Keratinocyte (primary cell): ENCODE data around the gene WDR7. TPM values are rescaled to one million over a fixed set of nuclear protein-coding genes. Genes with fewer than 3 reads are reported as not detected.

ENCODE experiments used
- DNase-seq: peaks from one replicate; pipeline ENCODE4 v3.0.0-alpha.2; 2011; ENCODE audit warnings: low read depth, missing footprints, low spot score
- FAIRE-seq: peaks from 2 replicates; lab custom pipeline; 2011; peaks lifted over from hg19 to GRCh38; lab: Jason Lieb, UNC
- H2AFZ ChIP-seq: 2 replicates; pipeline ENCODE4 v1.6.0; 2012; ENCODE audit warnings: low read length, control low read depth, inconsistent platforms; ENCODE audit not compliant: control insufficient read depth
- H3K27ac ChIP-seq: 2 replicates; pipeline ENCODE4 v1.5.1; 2011; ENCODE audit warnings: low read length; ENCODE audit not compliant: control insufficient read depth, insufficient read depth
- H3K27me3 ChIP-seq: 3 replicates; pipeline ENCODE4 v1.6.0; 2011; ENCODE audit warnings: low read length; ENCODE audit not compliant: control insufficient read depth, insufficient read depth; ENCODE audit errors: extremely low read depth
- H3K36me3 ChIP-seq, 2 experiments: 2 replicates in 1 of 2; 3 replicates in 1 of 2; pipeline ENCODE4 v1.5.1; 2011; ENCODE audit warnings: low read length in 2 of 2, mild to moderate bottlenecking in 1 of 2; ENCODE audit not compliant: control insufficient read depth in 2 of 2, insufficient read depth in 2 of 2; ENCODE audit errors: extremely low read depth in 1 of 2
- H3K4me1 ChIP-seq: 3 replicates; pipeline ENCODE4 v1.5.1; 2011; ENCODE audit warnings: low read length; ENCODE audit not compliant: control insufficient read depth, insufficient read depth; ENCODE audit errors: extremely low read depth
- H3K4me2 ChIP-seq: 3 replicates; pipeline ENCODE4 v1.6.0; 2011; ENCODE audit warnings: low read depth, low read length; ENCODE audit not compliant: control insufficient read depth, insufficient read depth; ENCODE audit errors: extremely low read depth
- H3K4me3 ChIP-seq, 3 experiments: fragments of 200-600 bp in 1 of 3; sonication (generic) in 1 of 3; 2 replicates in 2 of 3; 3 replicates in 1 of 3; pipeline ENCODE4 v1.5.1; 2011 to 2016; ENCODE audit warnings: low read length in 3 of 3, mild to moderate bottlenecking in 3 of 3, control low read depth in 2 of 3, inconsistent platforms in 1 of 3, low read depth in 1 of 3, mixed read lengths in 1 of 3, mixed run types in 1 of 3, moderate library complexity in 1 of 3; ENCODE audit not compliant: control insufficient read depth in 2 of 3, insufficient read depth in 2 of 3; ENCODE audit errors: extremely low read depth in 1 of 3
- H3K79me2 ChIP-seq: 2 replicates; pipeline ENCODE4 v1.6.0; 2012; ENCODE audit warnings: low read length; ENCODE audit not compliant: control insufficient read depth, insufficient read depth
- H3K9ac ChIP-seq: 3 replicates; pipeline ENCODE4 v1.6.0; 2011; ENCODE audit warnings: low read length; ENCODE audit not compliant: control insufficient read depth, insufficient read depth; ENCODE audit errors: extremely low read depth
- H3K9me1 ChIP-seq: 3 replicates; pipeline ENCODE4 v1.6.0; 2011; ENCODE audit warnings: low read length; ENCODE audit not compliant: control insufficient read depth, insufficient read depth; ENCODE audit errors: extremely low read depth
- H3K9me3 ChIP-seq: 2 replicates; pipeline ENCODE4 v1.5.1; 2012; ENCODE audit warnings: low read depth, low read length; ENCODE audit not compliant: control insufficient read depth
- H4K20me1 ChIP-seq: 3 replicates; pipeline ENCODE4 v1.6.0; 2011; ENCODE audit warnings: low read length; ENCODE audit not compliant: control insufficient read depth, insufficient read depth; ENCODE audit errors: extremely low read depth
- CTCF ChIP-seq, 3 experiments: IDR thresholded peaks in 1 of 3; conservative IDR thresholded peaks in 1 of 3; optimal IDR thresholded peaks in 1 of 3; 2 replicates in 2 of 3; 3 replicates in 1 of 3; pipeline versions ENCODE3 to v1.5.1; 2011; ENCODE audit warnings: low read length in 3 of 3, mild to moderate bottlenecking in 3 of 3, moderate library complexity in 2 of 3, control low read depth in 1 of 3, inconsistent platforms in 1 of 3; ENCODE audit not compliant: insufficient read depth in 2 of 3; ENCODE audit errors: extremely low read depth in 1 of 3
- EZH2 ChIP-seq: IDR thresholded peaks from one replicate; pipeline ENCODE4 v1.6.1; 2012; ENCODE audit warnings: inconsistent platforms, mild to moderate bottlenecking, low read length, moderate library complexity
- dilution Hi-C: fragments of 300-500 bp; cut with MboI; formaldehyde crosslinking; loops from one replicate; pipeline ENCODE4 v1.7.0; 2020; ENCODE audit warnings: low sequenced_read_pairs; ENCODE audit not compliant: extremely low pct_ligation_motif_present
- polyA plus RNA-seq, 5 experiments: library from polyadenylated mRNA; depleted of rRNA in 3 of 5; stranded (reverse) in 3 of 5; stranded (forward) in 1 of 5; unstranded in 1 of 5; fragments of >200 nt; gene quantifications; 1 replicate in 1 of 5; 2 replicates in 3 of 5; 3 replicates in 1 of 5; pipeline versions ENCODE4 v1.2.1 to v1.2.3, GENCODE V29; 2011 to 2012; ENCODE audit warnings: missing spikeins in 2 of 5, low read depth in 1 of 5, low replicate concordance in 1 of 5

The WDR7 gene
- polyA plus RNA-seq, 1 donor (not counting 4 experiments of a cell fraction or from before 2014, with no cell fraction given), result 6.9 TPM

GRCh38 chr18:56739731-56740130 is 88.6 kb downstream of the WDR7 start:
- dilution Hi-C loops, result no loop called here
- TF ChIP-seq EZH2, result no peak
- TF ChIP-seq CTCF (optimal IDR thresholded peaks at IDR 0.05 in 1 of 3, IDR thresholded peaks at IDR 0.05 in 1 of 3, conservative IDR thresholded peaks at IDR 0.05 in 1 of 3; ENCODE audit: extremely low read depth in 1 of 3, insufficient read depth in 2 of 3, low read length in 3 of 3), result no peak

GRCh38 chr18:56740645-56741044 is 89.5 kb downstream of the WDR7 start:
- Histone ChIP-seq H4K20me1 (no peaks in the 10 kb centered on the region), H3K27ac (no peak overlapping the region), H3K27me3 (no peaks in the 10 kb centered on the region), H3K9ac (no peak overlapping the region), H3K9me3 (no peaks in the 10 kb centered on the region), H3K4me3 (no peak overlapping the region), H3K4me1 (no peaks in the 10 kb centered on the region), H2AFZ (no peak overlapping the region), H3K4me2 (no peak overlapping the region), H3K36me3 (no peaks in the 10 kb centered on the region), H3K9me1 (no peaks in the 10 kb centered on the region), H3K79me2 (no peaks in the 10 kb centered on the region)
- FAIRE-seq, result no peak
- dilution Hi-C loops, result no loop called here
- no peak for TF ChIP-seq CTCF (optimal IDR thresholded peaks at IDR 0.05 in 1 of 3, IDR thresholded peaks at IDR 0.05 in 1 of 3, conservative IDR thresholded peaks at IDR 0.05 in 1 of 3; ENCODE audit: extremely low read depth in 1 of 3, insufficient read depth in 2 of 3, low read length in 3 of 3)
- TF ChIP-seq EZH2, result no peak
- no peak for DNase-seq

More at GRCh38 chr18:56739731-56740130, 88.6 kb downstream of the WDR7 start:
- Histone ChIP-seq H3K79me2 (no peaks in the 10 kb centered on the region), H3K9me3 (no peaks in the 10 kb centered on the region), H3K9me1 (no peaks in the 10 kb centered on the region), H3K4me3 (no peak overlapping the region), H2AFZ (no peak overlapping the region), H3K4me2 (no peak overlapping the region), H4K20me1 (no peaks in the 10 kb centered on the region), H3K27ac (no peak overlapping the region), H3K4me1 (no peaks in the 10 kb centered on the region), H3K36me3 (no peaks in the 10 kb centered on the region), H3K9ac (no peak overlapping the region), H3K27me3 (no peaks in the 10 kb centered on the region)
- no peak for FAIRE-seq
- DNase-seq, result no peak
